ENCODE data around the gene APRT. TPM values are rescaled to one million over a fixed set of nuclear protein-coding genes. Genes with fewer than 3 reads are reported as not detected.

APRT gene
- total and polyA plus RNA-seq, 2 of the 4 experiments (the other 2 are of a cell fraction): 40.5 to 157 TPM

DNA sequence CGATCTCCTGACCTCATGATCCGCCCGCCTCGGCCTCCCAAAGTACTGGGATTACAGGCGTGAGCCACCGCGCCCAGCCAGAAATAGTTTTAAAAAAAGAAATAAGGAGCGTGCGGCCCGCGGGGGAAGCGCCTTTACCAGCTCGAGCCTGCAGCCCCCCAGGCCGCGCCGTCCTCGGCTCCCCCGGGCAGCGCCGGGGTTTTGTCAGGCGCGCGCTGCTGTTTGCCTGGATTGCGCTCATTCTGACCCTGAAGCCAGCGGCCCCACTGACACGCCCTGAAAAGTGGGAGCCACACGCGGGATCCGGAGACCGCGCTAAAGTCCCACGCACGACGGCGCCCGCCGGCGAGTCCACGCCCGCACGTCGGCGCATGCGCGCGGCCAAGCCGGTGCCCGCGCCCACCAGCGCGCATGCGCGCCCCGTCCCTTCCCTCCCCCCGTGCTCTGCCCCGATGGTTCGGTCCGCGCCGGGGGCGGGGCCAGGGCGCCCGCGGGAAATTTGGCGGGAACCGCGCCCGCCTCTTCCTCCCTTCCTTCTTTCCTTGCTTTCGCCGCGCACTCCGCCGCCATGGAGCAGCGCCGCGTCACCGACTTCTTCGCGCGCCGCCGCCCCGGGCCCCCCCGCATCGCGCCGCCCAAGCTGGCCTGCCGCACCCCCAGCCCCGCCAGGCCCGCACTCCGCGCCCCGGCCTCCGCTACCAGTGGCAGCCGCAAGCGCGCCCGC is 8.3 kb downstream of the APRT start, which contains the start of gene CDT1:
Gene CDT1 (plus strand): TSS at position 526 of the 724 bp plus-strand sequence. CDS start 43 bp downstream, at position 569.
- H3K18ac ChIP-seq (ENCODE audit: low read depth, low read length): no peak within 1 kb of the TSS
- no peak within 1 kb of the TSS for H2BK20ac ChIP-seq (ENCODE audit: low read depth, low read length)
- H3K23ac ChIP-seq (ENCODE audit: low read depth, low read length): peak within 1 kb of the TSS; percentile 91
- no peak within 1 kb of the TSS for H2BK120ac ChIP-seq (ENCODE audit: low read depth, low read length)
- BruUV-seq (replicated peaks): no TSS peak
- H3K36me3 ChIP-seq (ENCODE audit: control insufficient read depth, insufficient read depth, low read length): peaks cover 10% of the 10 kb centered on the region
- DNase-seq: peak; percentile 69
- peaks cover 8% of the 10 kb centered on the region; the same call in 1 of the 2 replicates for H3K4me1 ChIP-seq (ENCODE audit: control insufficient read depth, insufficient read depth, low read length)
- ATAC-seq (ENCODE audit: low read depth): peak; percentile 85
- in situ Hi-C loops (cut with MboI; ENCODE audit: low sequenced_read_pairs) (no loop called here), dilution Hi-C loops (cut with HindIII; ENCODE audit: low sequenced_read_pairs, unreplicated experiment) (no loop called here), intact Hi-C loops (cut with micrococcal nuclease) (no loop called here)
- H3K27me3 ChIP-seq (ENCODE audit: control insufficient read depth, insufficient read depth, low read length): no peaks in the 10 kb centered on the region
- CTCF ChIA-PET: no interaction called here
- WGBS, 2 experiments (ENCODE audit: extremely low coverage in 2 of 2, insufficient read length in 1 of 2): 0% methylated on average over 59 of the region's 98 CpGs; no CpG with 5 or more reads in 1 of the 2 experiments
- peak within 1 kb of the TSS; percentile 98 for H2AK9ac ChIP-seq (replicated peaks; ENCODE audit: low read depth, low read length, poor library complexity)
- H3K4me3 ChIP-seq (ENCODE audit: insufficient read depth, low read depth, low read length): peak within 1 kb of the TSS; percentile 85
- no peaks in the 10 kb centered on the region; the same call in 1 of the 2 replicates for H4K20me1 ChIP-seq (ENCODE audit: insufficient read depth, low read length)
- H3K56ac ChIP-seq (ENCODE audit: extremely low read depth, insufficient read depth, low read length): peak within 1 kb of the TSS; percentile 30
- H4K5ac ChIP-seq (ENCODE audit: low read depth, low read length): no peak within 1 kb of the TSS
- peak within 1 kb of the TSS; percentile 71 to 93; a peak in 3 of 4 replicates for H4K8ac ChIP-seq (ENCODE audit: low read depth in 2 of 2, low read length in 2 of 2)
- POLR2A ChIA-PET (ENCODE audit: unreplicated experiment): interaction anchor here (0.7 kb wide), 1 partner anchor 9 kb away, joined by 4 read pairs; no protein-coding TSS in a partner anchor
- no peaks in the 10 kb centered on the region; the same call in 1 of the 2 replicates for H3K9me1 ChIP-seq (ENCODE audit: insufficient read depth, low read length)
- peak within 1 kb of the TSS; percentile 68 for H4K91ac ChIP-seq (ENCODE audit: insufficient read depth, low read depth, low read length)
- peak within 1 kb of the TSS; percentile 72 for H3K4me2 ChIP-seq (ENCODE audit: low read depth, low read length)
- H3K27ac ChIP-seq (ENCODE audit: insufficient read depth, low read length): peak within 1 kb of the TSS; percentile 84; the same call in 1 of the 2 replicates
- peak within 1 kb of the TSS; percentile 91 for H3K14ac ChIP-seq (replicated peaks; ENCODE audit: low read depth, low read length)
- H3K9me3 ChIP-seq (ENCODE audit: control insufficient read depth, insufficient read depth, low read length): no peaks in the 10 kb centered on the region
- H2BK5ac ChIP-seq (ENCODE audit: low read depth, low read length, poor library complexity, severe bottlenecking): peak within 1 kb of the TSS; percentile 22
- H3K4ac ChIP-seq (ENCODE audit: low read depth, low read length): peak within 1 kb of the TSS; percentile 89
- peak within 1 kb of the TSS; percentile 96 for H2AFZ ChIP-seq (replicated peaks; ENCODE audit: low read length, poor library complexity)
- H3K79me1 ChIP-seq (ENCODE audit: low read depth in 1 of 2, low read length in 2 of 2): peaks cover 7 to 39% of the 10 kb centered on the region in 2 experiments; a peak in 3 of 4 replicates
- H2BK15ac ChIP-seq (ENCODE audit: low read depth, low read length): no peak within 1 kb of the TSS; the same call in 2 of the 3 replicates
- H3K9ac ChIP-seq (ENCODE audit: low read depth, low read length): peak within 1 kb of the TSS; percentile 86
- H2AK5ac ChIP-seq (ENCODE audit: low read depth, low read length): peak within 1 kb of the TSS; percentile 82
- TF ChIP-seq FOS (IDR thresholded peaks at IDR 0.05; ENCODE audit: low read depth, low read length): no peak
- TF ChIP-seq, protein P1, sequence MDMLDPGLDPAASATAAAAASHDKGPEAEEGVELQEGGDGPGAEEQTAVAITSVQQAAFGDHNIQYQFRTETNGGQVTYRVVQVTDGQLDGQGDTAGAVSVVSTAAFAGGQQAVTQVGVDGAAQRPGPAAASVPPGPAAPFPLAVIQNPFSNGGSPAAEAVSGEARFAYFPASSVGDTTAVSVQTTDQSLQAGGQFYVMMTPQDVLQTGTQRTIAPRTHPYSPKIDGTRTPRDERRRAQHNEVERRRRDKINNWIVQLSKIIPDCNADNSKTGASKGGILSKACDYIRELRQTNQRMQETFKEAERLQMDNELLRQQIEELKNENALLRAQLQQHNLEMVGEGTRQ (IDR thresholded peaks at IDR 0.05; ENCODE audit: low read depth, low read length): no peak
- 0 out of 2 replicates have a peak, but pooled peaks have one; percentile 36 for TF ChIP-seq POLR2A (IDR thresholded peaks at IDR 0.05; ENCODE audit: low read depth, low read length)
- TF ChIP-seq NFE2L2 (IDR thresholded peaks at IDR 0.05; ENCODE audit: low read depth, low read length): no peak
- peak; percentile 60; the same call in 1 of the 2 replicates for TF ChIP-seq MAZ (IDR thresholded peaks at IDR 0.05; ENCODE audit: borderline replicate concordance, low read depth, low read length)
- peak; percentile 93 for TF ChIP-seq BHLHE40 (IDR thresholded peaks at IDR 0.05; ENCODE audit: low read depth, low read length)
- 0 out of 2 replicates have a peak, but pooled peaks have one; percentile 21 for TF ChIP-seq MXI1 (IDR thresholded peaks at IDR 0.05; ENCODE audit: borderline replicate concordance, low read depth, low read length)
- TF ChIP-seq, protein P2, sequence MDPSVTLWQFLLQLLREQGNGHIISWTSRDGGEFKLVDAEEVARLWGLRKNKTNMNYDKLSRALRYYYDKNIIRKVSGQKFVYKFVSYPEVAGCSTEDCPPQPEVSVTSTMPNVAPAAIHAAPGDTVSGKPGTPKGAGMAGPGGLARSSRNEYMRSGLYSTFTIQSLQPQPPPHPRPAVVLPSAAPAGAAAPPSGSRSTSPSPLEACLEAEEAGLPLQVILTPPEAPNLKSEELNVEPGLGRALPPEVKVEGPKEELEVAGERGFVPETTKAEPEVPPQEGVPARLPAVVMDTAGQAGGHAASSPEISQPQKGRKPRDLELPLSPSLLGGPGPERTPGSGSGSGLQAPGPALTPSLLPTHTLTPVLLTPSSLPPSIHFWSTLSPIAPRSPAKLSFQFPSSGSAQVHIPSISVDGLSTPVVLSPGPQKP (IDR thresholded peaks at IDR 0.05; ENCODE audit: borderline replicate concordance, low read depth, low read length): no peak
- no peak for TF ChIP-seq SMC3 (IDR thresholded peaks at IDR 0.05; ENCODE audit: low read depth, low read length)
- TF ChIP-seq RAD21 (IDR thresholded peaks at IDR 0.05; ENCODE audit: low read length): no peak
- TF ChIP-seq RCOR1 (IDR thresholded peaks at IDR 0.05; ENCODE audit: insufficient replicate concordance, low read length): no peak
- no peak for TF ChIP-seq CEBPB (IDR thresholded peaks at IDR 0.05; ENCODE audit: low read depth, low read length)
- TF ChIP-seq MAFK (IDR thresholded peaks at IDR 0.05; ENCODE audit: low read depth, low read length): no peak
- TF ChIP-seq RFX5 (IDR thresholded peaks at IDR 0.05; ENCODE audit: low read depth, low read length): no peak

Measured in IMR-90 (cell line).